HG02642 (cell line): ENCODE results near the gene CEP128.
"Not testable (repeated sequence)": the region's sequence is repeated elsewhere in the genome, so short reads cannot be mapped to it uniquely, and the experiment has no call there.

Experiments used
- ATAC-seq: cut with Tn5 transposase; IDR thresholded peaks from one replicate; pipeline ENCODE4 v1.9.1; 2021; ENCODE audit warnings: mild to moderate bottlenecking; ENCODE audit not compliant: unreplicated experiment, poor library complexity

The CEP128 gene

DNA sequence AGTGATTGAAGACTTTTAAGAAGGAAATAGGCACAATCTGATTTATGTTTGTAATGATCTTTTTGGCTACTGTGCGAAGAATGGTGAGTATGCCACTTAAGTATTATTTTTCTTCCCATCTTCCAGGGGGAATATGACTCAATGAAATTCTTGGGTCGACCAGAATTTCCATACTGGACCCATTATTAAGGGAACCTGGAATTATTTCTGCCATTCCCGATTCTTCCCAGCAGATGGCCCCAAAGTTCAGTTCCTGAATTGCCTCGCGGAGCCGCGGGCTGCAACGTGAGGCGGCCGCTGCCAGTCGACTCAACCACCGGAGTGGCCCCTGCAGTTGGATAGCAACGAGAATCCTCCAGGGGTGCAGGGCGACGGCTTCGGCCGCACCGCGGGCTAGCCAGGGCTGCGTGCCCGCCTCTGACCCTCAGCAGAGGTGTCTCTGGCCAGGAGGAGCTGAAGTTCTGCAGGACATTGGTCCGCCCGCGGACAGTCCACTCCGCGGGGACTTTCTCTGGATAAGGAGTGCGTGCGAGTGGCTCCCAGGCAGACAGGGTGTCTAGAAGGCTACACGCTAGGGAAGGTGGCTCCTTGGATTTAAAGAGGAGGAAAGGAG lies 13.3 kb upstream of the CEP128 start:
- ATAC-seq = peak; percentile 27

- ATAC-seq = not testable (repeated sequence)
Measured at GRCh38 chr14:80953211-80953610, 11.7 kb upstream of the CEP128 start.

GRCh38 chr14:80951491-80951890 lies 10.0 kb upstream of the CEP128 start:
- no peak for ATAC-seq

- no peak for ATAC-seq
Measured at GRCh38 chr14:80948291-80948690, 6.8 kb upstream of the CEP128 start.

GRCh38 chr14:80946797-80947196 lies 5.3 kb upstream of the CEP128 start:
- ATAC-seq = no peak

- ATAC-seq = no peak
Measured at GRCh38 chr14:80946187-80946586, 4.6 kb upstream of the CEP128 start.

GRCh38 chr14:80944861-80945617 lies 3.5 kb upstream of the CEP128 start:
- ATAC-seq = no peak

- peak; percentile 16 for ATAC-seq
Measured at GRCh38 chr14:80942191-80942600, 658 bp upstream of the CEP128 start.

DNA sequence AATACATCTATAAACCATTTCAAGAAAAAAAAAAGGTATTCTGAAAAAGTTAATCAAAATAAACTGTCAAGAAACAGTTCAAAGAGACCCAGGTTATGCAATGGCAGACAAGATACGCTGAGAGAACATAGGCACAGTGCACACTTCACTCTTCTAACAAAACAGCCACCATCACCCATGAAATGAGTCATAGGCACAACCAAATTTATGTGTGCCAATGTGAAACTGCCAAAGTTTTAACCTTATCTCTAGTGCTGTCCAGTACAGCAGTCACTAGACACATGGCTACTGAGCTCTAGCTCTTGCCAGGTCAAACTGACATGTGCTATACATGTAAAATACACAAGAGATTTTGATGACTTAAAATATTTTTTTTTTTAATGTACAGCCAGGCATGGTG lies 1.4 kb downstream of the CEP128 start:
- no peak for ATAC-seq

DNA sequence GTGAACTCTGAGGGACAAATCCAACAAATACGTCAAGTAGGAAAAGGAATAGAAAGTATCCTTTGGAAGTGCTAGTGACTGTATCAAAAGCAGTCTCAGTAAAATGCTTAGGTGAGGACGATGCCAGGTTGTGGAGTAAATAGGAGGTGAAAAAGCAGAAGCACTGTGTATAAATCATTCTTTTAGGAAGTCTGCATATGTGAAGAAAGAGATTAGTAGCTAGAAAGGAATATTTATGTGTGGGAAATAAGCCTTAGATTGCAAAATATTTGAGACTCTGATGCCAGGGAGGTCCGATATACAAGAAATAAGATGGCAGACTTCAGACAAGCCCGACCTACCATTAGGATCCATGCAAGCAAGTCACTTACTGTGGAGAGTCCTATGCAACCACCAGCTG lies 7.9 kb downstream of the CEP128 start:
- no peak for ATAC-seq

DNA sequence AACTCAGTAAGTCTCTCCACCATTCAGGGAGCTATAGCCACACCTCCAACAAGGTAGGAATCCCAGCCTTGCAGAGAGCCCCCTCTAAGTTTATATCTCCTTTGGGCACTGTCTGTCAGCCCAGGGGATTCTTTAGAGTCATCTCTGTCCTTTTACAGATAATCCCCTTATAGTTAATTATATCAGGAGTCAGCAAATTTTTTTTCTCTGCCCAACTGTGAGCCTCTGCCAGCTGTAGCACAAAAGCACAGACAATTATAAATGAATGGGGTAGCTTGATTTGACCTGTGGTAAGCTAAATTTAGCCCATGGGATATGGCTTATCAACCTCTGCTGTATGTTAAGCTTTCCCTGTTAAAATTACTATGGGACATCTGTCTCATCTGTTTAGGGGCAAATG lies 8.3 kb downstream of the CEP128 start:
- no peak for ATAC-seq

- peak; percentile 98 for ATAC-seq
Measured at GRCh38 chr14:80930836-80931389, 10.6 kb downstream of the CEP128 start.

DNA sequence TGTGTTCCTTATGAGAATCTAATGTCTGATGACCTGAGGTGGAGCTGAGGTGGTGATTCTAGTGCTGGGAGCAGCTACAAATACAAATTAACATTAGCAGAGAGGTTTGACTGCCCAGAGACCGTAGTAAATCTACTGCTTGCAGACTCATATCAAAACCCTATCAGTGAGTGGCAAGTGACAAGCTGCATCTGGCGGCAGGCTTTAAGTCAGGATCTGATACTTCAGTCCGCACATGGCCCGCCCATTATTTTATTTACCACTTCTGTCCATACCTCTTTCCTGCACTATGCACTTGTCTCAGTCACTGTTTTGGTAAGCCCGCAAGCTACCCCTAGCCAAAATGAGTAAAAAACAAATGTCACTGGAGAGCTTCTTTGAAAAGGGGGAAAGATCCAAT lies 11.4 kb downstream of the CEP128 start:
- peak; percentile 30 for ATAC-seq

- ATAC-seq = no peak
Measured at GRCh38 chr14:80927083-80927989, 14.2 kb downstream of the CEP128 start.

GRCh38 chr14:80926397-80927082 lies 15.0 kb downstream of the CEP128 start:
- no peak for ATAC-seq

GRCh38 chr14:80924365-80925103 lies 17.0 kb downstream of the CEP128 start:
- ATAC-seq = no peak

DNA sequence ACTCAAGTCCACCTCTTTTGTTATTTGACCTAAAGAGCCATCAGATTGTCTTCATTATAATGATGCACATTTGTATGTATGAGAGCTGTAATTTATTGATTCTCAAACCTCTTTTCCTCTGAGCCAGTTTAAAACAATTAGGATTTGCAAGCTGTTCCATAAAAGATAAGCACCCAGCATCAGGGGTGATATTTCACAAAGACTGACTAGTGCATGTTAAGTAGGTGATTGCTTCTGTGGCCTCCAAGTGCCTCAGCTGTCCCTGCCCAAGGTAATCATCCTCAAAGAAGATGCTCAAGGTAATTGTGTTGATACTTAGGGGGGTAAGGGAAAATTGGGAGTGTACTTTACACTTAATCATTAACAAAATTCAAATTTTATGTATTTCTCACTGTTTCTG lies 18.2 kb downstream of the CEP128 start:
- ATAC-seq = no peak

DNA sequence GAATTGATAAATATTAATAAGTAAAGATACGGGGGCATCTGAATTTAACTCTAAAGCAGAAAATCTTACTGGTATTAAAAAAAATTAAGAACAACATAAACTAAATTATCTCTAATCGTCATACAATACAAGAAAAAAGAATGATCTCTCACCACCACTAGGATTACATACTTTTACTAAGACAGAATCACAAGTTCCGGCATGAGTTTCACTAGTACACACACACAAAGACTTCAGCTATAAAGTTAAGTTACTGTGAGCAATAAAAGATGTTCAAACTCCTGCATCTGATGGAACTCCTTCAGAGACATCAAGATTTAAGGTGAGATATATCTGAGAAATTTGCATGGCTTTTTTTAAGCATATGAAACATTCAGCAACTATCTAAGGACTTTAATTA lies 21.9 kb downstream of the CEP128 start:
- ATAC-seq = no peak

- not testable (repeated sequence) for ATAC-seq
Measured at GRCh38 chr14:80912013-80912412, 29.5 kb downstream of the CEP128 start.
